IMR-90 (cell line): Measurements from ENCODE around the gene DTL. TPM values are rescaled to one million over a fixed set of nuclear protein-coding genes. Genes with fewer than 3 reads are reported as not detected.

Source experiments
- ATAC-seq: fragments of 200-7000 bp; cut with Tn5 transposase; 2 replicates; pipeline ENCODE4 v1.9.1; 2020; ENCODE audit warnings: low read depth, mild to moderate bottlenecking, moderate library complexity
- BruUV-seq: library from RNA; stranded (reverse); fragments of 400-500 nt; replicated peaks from 2 replicates; lab custom pipeline; 2021; lab: Mats Ljungman, UMichigan
- CTCF ChIA-PET: fragments of 300-600 bp; formaldehyde crosslinking; extraction: SDS; loops from one replicate; lab custom pipeline; 2021; ENCODE audit warnings: antibody characterized with exemption; lab: Yijun Ruan, JAX
- POLR2A ChIA-PET: fragments of 300-600 bp; sonication (Branson Sonifier 250); formaldehyde crosslinking; loops from one replicate; lab custom pipeline; 2022; ENCODE audit warnings: antibody characterized with exemption; ENCODE audit not compliant: unreplicated experiment; lab: Charles Lee
- DNase-seq: peaks from one replicate; pipeline ENCODE4 v3.0.0; 2013
- H2AFZ ChIP-seq: replicated peaks from 2 replicates; pipeline ENCODE3; 2013; ENCODE audit warnings: low read length, mild to moderate bottlenecking; ENCODE audit not compliant: poor library complexity
- H2AK5ac ChIP-seq: 2 replicates; pipeline ENCODE4 v1.6.1; 2013; ENCODE audit warnings: low read depth, low read length, inconsistent platforms
- H2AK9ac ChIP-seq: replicated peaks from 2 replicates; pipeline ENCODE3; 2013; ENCODE audit warnings: mild to moderate bottlenecking, low read depth, low read length, moderate library complexity; ENCODE audit not compliant: poor library complexity
- H2BK120ac ChIP-seq: 2 replicates; pipeline ENCODE4 v1.6.1; 2013; ENCODE audit warnings: low read depth, low read length, inconsistent platforms
- H2BK15ac ChIP-seq: 3 replicates; pipeline ENCODE4 v1.6.1; 2013; ENCODE audit warnings: low read depth, low read length, inconsistent platforms
- H2BK20ac ChIP-seq: 2 replicates; pipeline ENCODE4 v1.6.1; 2013; ENCODE audit warnings: low read depth, mild to moderate bottlenecking, inconsistent platforms, low read length, moderate library complexity
- H2BK5ac ChIP-seq: 2 replicates; pipeline ENCODE4 v1.6.1; 2013; ENCODE audit warnings: mild to moderate bottlenecking, low read depth, low read length, inconsistent platforms; ENCODE audit not compliant: poor library complexity, severe bottlenecking
- H3K14ac ChIP-seq: replicated peaks from 2 replicates; pipeline ENCODE4 v1.6.1; 2013; ENCODE audit warnings: low read depth, low read length, inconsistent platforms
- H3K18ac ChIP-seq: 2 replicates; pipeline ENCODE4 v1.6.1; 2013; ENCODE audit warnings: low read depth, low read length, control low read depth
- H3K23ac ChIP-seq: 2 replicates; pipeline ENCODE4 v1.6.1; 2013; ENCODE audit warnings: low read depth, low read length, inconsistent platforms
- H3K27ac ChIP-seq: 2 replicates; pipeline ENCODE4 v1.5.1; 2013; ENCODE audit warnings: mild to moderate bottlenecking, control low read depth, low read length; ENCODE audit not compliant: insufficient read depth
- H3K27me3 ChIP-seq: 2 replicates; pipeline ENCODE4 v1.6.1; 2013; ENCODE audit warnings: low read length; ENCODE audit not compliant: control insufficient read depth, insufficient read depth
- H3K36me3 ChIP-seq: 2 replicates; pipeline ENCODE4 v1.6.1; 2013; ENCODE audit warnings: low read length, mixed read lengths; ENCODE audit not compliant: control insufficient read depth, insufficient read depth
- H3K4ac ChIP-seq: 2 replicates; pipeline ENCODE4 v1.6.1; 2013; ENCODE audit warnings: low read depth, low read length, inconsistent platforms
- H3K4me1 ChIP-seq: 2 replicates; pipeline ENCODE4 v1.6.1; 2013; ENCODE audit warnings: low read length, mixed read lengths; ENCODE audit not compliant: control insufficient read depth, insufficient read depth
- H3K4me2 ChIP-seq: 2 replicates; pipeline ENCODE4 v1.6.1; 2013; ENCODE audit warnings: low read depth, mild to moderate bottlenecking, control low read depth, low read length, moderate library complexity
- H3K4me3 ChIP-seq: 2 replicates; pipeline ENCODE4 v1.5.1; 2013; ENCODE audit warnings: low read depth, mild to moderate bottlenecking, control low read depth, low read length, moderate library complexity; ENCODE audit not compliant: insufficient read depth
- H3K56ac ChIP-seq: 2 replicates; pipeline ENCODE4 v1.6.1; 2013; ENCODE audit warnings: low read length, inconsistent platforms; ENCODE audit not compliant: insufficient read depth; ENCODE audit errors: extremely low read depth
- H3K79me1 ChIP-seq, 2 experiments: 2 replicates each; pipeline ENCODE4 v1.6.1; 2013; ENCODE audit warnings: low read length in 2 of 2, inconsistent platforms in 1 of 2, low read depth in 1 of 2
- H3K9ac ChIP-seq: 2 replicates; pipeline ENCODE4 v1.6.1; 2013; ENCODE audit warnings: low read depth, low read length, control low read depth
- H3K9me1 ChIP-seq: 2 replicates; pipeline ENCODE4 v1.6.1; 2013; ENCODE audit warnings: low read length, inconsistent platforms; ENCODE audit not compliant: insufficient read depth
- H3K9me3 ChIP-seq: 2 replicates; pipeline ENCODE4 v1.6.1; 2013; ENCODE audit warnings: low read length; ENCODE audit not compliant: control insufficient read depth, insufficient read depth
- H4K20me1 ChIP-seq: 2 replicates; pipeline ENCODE4 v1.6.1; 2013; ENCODE audit warnings: low read length, inconsistent platforms; ENCODE audit not compliant: insufficient read depth
- H4K5ac ChIP-seq: 2 replicates; pipeline ENCODE4 v1.6.1; 2013; ENCODE audit warnings: mild to moderate bottlenecking, low read depth, low read length, control low read depth
- H4K8ac ChIP-seq, 2 experiments: 2 replicates each; pipeline ENCODE4 v1.6.1; 2013; ENCODE audit warnings: low read depth in 2 of 2, low read length in 2 of 2, control low read depth in 1 of 2, inconsistent platforms in 1 of 2
- H4K91ac ChIP-seq: 2 replicates; pipeline ENCODE4 v1.6.1; 2013; ENCODE audit warnings: low read depth, low read length, inconsistent platforms; ENCODE audit not compliant: insufficient read depth
- BHLHE40 ChIP-seq: fragments of 150-350 bp; IDR thresholded peaks from 2 replicates; pipeline ENCODE4 v1.6.1; 2016; ENCODE audit warnings: mild to moderate bottlenecking, low read depth, low read length
- CEBPB ChIP-seq: IDR thresholded peaks from 2 replicates; pipeline ENCODE4 v1.6.1; 2012; ENCODE audit warnings: low read depth, low read length, improper control_type of control experiment
- CHD1 ChIP-seq: IDR thresholded peaks from 2 replicates; pipeline ENCODE4 v1.6.1; 2012; ENCODE audit warnings: low read depth, low read length, improper control_type of control experiment
- CTCF ChIP-seq: conservative IDR thresholded peaks from 2 replicates; pipeline ENCODE4 v1.5.1; 2012; ENCODE audit warnings: mild to moderate bottlenecking, low read depth, low read length, improper control_type of control experiment
- ELK1 ChIP-seq: fragments of 150-350 bp; IDR thresholded peaks from 2 replicates; pipeline ENCODE4 v1.6.1; 2016; ENCODE audit warnings: low read depth, mild to moderate bottlenecking, low read length, moderate library complexity, borderline replicate concordance
- FOS ChIP-seq: fragments of 150-350 bp; IDR thresholded peaks from 2 replicates; pipeline ENCODE4 v1.6.1; 2016; ENCODE audit warnings: low read depth, low read length
- MAZ ChIP-seq: IDR thresholded peaks from 2 replicates; pipeline ENCODE4 v1.6.1; 2012; ENCODE audit warnings: low read depth, mild to moderate bottlenecking, low read length, improper control_type of control experiment, moderate library complexity, borderline replicate concordance
- MXI1 ChIP-seq: IDR thresholded peaks from 2 replicates; pipeline ENCODE4 v1.6.1; 2012; ENCODE audit warnings: low read depth, mild to moderate bottlenecking, low read length, moderate library complexity, borderline replicate concordance
- NFE2L2 ChIP-seq: fragments of 150-350 bp; IDR thresholded peaks from 2 replicates; pipeline ENCODE4 v1.6.1; 2016; ENCODE audit warnings: low read depth, mild to moderate bottlenecking, low read length
- POLR2A ChIP-seq: IDR thresholded peaks from 2 replicates; pipeline ENCODE4 v1.6.1; 2012; ENCODE audit warnings: mild to moderate bottlenecking, low read depth, low read length
- RAD21 ChIP-seq: IDR thresholded peaks from 2 replicates; pipeline ENCODE4 v1.6.1; 2012; ENCODE audit warnings: low read length, improper control_type of control experiment
- RCOR1 ChIP-seq: IDR thresholded peaks from 2 replicates; pipeline ENCODE4 v1.6.1; 2012; ENCODE audit warnings: mild to moderate bottlenecking, low read length, improper control_type of control experiment; ENCODE audit not compliant: insufficient replicate concordance
- RFX5 ChIP-seq: IDR thresholded peaks from 2 replicates; pipeline ENCODE4 v1.8.0; 2012; ENCODE audit warnings: low read depth, mild to moderate bottlenecking, low read length, moderate library complexity
- SMC3 ChIP-seq: fragments of 150-350 bp; IDR thresholded peaks from 2 replicates; pipeline ENCODE4 v1.6.1; 2016; ENCODE audit warnings: low read depth, mild to moderate bottlenecking, antibody characterized with exemption, low read length, moderate library complexity
- USF2 ChIP-seq: fragments of 150-350 bp; IDR thresholded peaks from 2 replicates; pipeline ENCODE4 v1.6.1; 2017; ENCODE audit warnings: mild to moderate bottlenecking, antibody characterized with exemption, low read length, low read depth
- WGBS, 2 experiments: methylation state at CpG; one replicate each; pipeline versions ENCODE4 v1.1.5 to v1.1.7; 2013; ENCODE audit warnings: missing lambda C conversion rate in 2 of 2; ENCODE audit not compliant: insufficient read length in 1 of 2; ENCODE audit errors: extremely low coverage in 2 of 2; 5-methylcytosine and 5-hydroxymethylcytosine counted together
- dilution Hi-C: fragments of 300-500 bp; cut with HindIII; formaldehyde crosslinking; loops from one replicate; pipeline ENCODE4 v1.14.3; 2018; ENCODE audit warnings: low sequenced_read_pairs; ENCODE audit not compliant: unreplicated experiment
- in situ Hi-C: fragments of 300-500 bp; cut with MboI; formaldehyde crosslinking; loops from 3 replicates; pipeline ENCODE4 v1.14.3; 2019; ENCODE audit warnings: low sequenced_read_pairs, inconsistent platforms, mixed read lengths
- intact Hi-C: fragments of 100-400 bp; cut with micrococcal nuclease; formaldehyde crosslinking; loops from 2 replicates; pipeline ENCODE4 v1.10.0; 2022
- polyA plus RNA-seq, 3 experiments: library from polyadenylated mRNA; depleted of rRNA; stranded (reverse); fragments of >200 nt; gene quantifications; 2 replicates each; pipeline ENCODE4 v1.2.3, GENCODE V29; 2012; ENCODE audit warnings: low replicate concordance in 1 of 3
- total RNA-seq: library from RNA; depleted of rRNA; stranded (reverse); fragments of >200 nt; gene quantifications from 2 replicates; pipeline ENCODE4 v1.2.3, GENCODE V29; 2012

The DTL gene
- total and polyA plus RNA-seq, 2 of the 4 experiments (the other 2 are of a cell fraction): 11.8 to 19.9 TPM

- Histone ChIP-seq H2BK20ac (no peak overlapping the region), H3K4me1 (peaks cover 2% of the 10 kb centered on the region; the same call in 1 of the 2 replicates), H3K9ac (no peak overlapping the region), H4K20me1 (no peaks in the 10 kb centered on the region), H4K8ac (no peak overlapping the region), H3K4ac (no peak overlapping the region), H3K18ac (no peak overlapping the region; the same call in 1 of the 2 replicates), H3K56ac (no peak overlapping the region), H3K9me3 (no peaks in the 10 kb centered on the region), H3K4me3 (no peak overlapping the region), H2AK9ac (no peak overlapping the region), H2BK120ac (no peak overlapping the region), H4K91ac (no peak overlapping the region), H3K4me2 (no peak overlapping the region), H3K9me1 (no peaks in the 10 kb centered on the region), H2BK15ac (no peak overlapping the region), H2AFZ (no peak overlapping the region), H4K5ac (no peak overlapping the region), H3K27me3 (no peaks in the 10 kb centered on the region), H2BK5ac (no peak overlapping the region), H2AK5ac (no peak overlapping the region), H3K27ac (no peak overlapping the region), H3K36me3 (no peaks in the 10 kb centered on the region), H3K14ac (no peak overlapping the region), H3K79me1 (peaks cover 0 to 6% of the 10 kb centered on the region in 2 experiments; a peak in 2 of 4 replicates), H3K23ac (no peak overlapping the region)
- dilution Hi-C loops: no loop called here
- ATAC-seq (no peak), DNase-seq (no peak)
- intact Hi-C loops: loop anchor here (5.0 kb wide), 1 partner anchor 198 kb away; the partner anchor contains the start of gene PPP2R5A
- POLR2A ChIA-PET: no interaction called here
- CTCF ChIA-PET: interaction anchor here (0.6 to 1.3 kb wide), 3 partner anchors 19 to 391 kb away, joined by 3 to 4 read pairs (median 3); no protein-coding TSS in a partner anchor
- no TSS peak for BruUV-seq
- TF ChIP-seq ELK1 (no peak), FOS (no peak), MXI1 (no peak), BHLHE40 (no peak), RCOR1 (no peak), SMC3 (no peak), RAD21 (no peak), MAZ (no peak), CTCF (no peak), POLR2A (no peak), CEBPB (no peak), NFE2L2 (no peak), CHD1 (no peak), RFX5 (no peak), USF2 (no peak)
- in situ Hi-C loops: no loop called here
- WGBS, 2 experiments: 100% methylated on average over 3 of the region's 3 CpGs; no CpG with 5 or more reads in 1 of the 2 experiments
Measured at GRCh38 chr1:212089560-212090163, 54.1 kb downstream of the DTL start.
